DND-41 (cell line): ENCODE results near the gene GATAD2B.

Experiments used
- ATAC-seq: fragments of 200-7000 bp; cut with Tn5 transposase; 3 replicates; pipeline ENCODE4 v1.9.1; 2021; ENCODE audit warnings: low read depth; ENCODE audit not compliant: insufficient read depth
- DNase-seq: peaks from one replicate; pipeline ENCODE4 v3.0.0-alpha.2; 2020
- H2AFZ ChIP-seq: 2 replicates; pipeline ENCODE4 v1.6.0; 2012; ENCODE audit warnings: low read depth, low read length
- H3K27ac ChIP-seq: 2 replicates; pipeline ENCODE4 v1.5.1; 2012; ENCODE audit warnings: low read length, inconsistent platforms
- H3K27me3 ChIP-seq: fragments of 200-600 bp; sonication (generic); 2 replicates; pipeline ENCODE4 v1.6.0; 2012; ENCODE audit warnings: low read length, mild to moderate bottlenecking, inconsistent platforms; ENCODE audit not compliant: insufficient read depth, poor library complexity
- H3K36me3 ChIP-seq: 2 replicates; pipeline ENCODE4 v1.5.1; 2012; ENCODE audit warnings: low read length, inconsistent platforms; ENCODE audit not compliant: insufficient read depth
- H3K4me1 ChIP-seq: 2 replicates; pipeline ENCODE4 v1.5.1; 2012; ENCODE audit warnings: mild to moderate bottlenecking, low read length; ENCODE audit not compliant: insufficient read depth
- H3K4me2 ChIP-seq: 2 replicates; pipeline ENCODE4 v1.6.0; 2012; ENCODE audit warnings: mild to moderate bottlenecking, moderate library complexity, low read length, inconsistent platforms; ENCODE audit not compliant: insufficient read depth
- H3K4me3 ChIP-seq, 2 experiments: fragments of 200-600 bp in 1 of 2; shearing (Covaris generic) in 1 of 2; 2 replicates each; pipeline ENCODE4 v1.5.1; 2012 to 2016; ENCODE audit warnings: inconsistent platforms in 2 of 2, low read length in 2 of 2, mild to moderate bottlenecking in 2 of 2, low read depth in 1 of 2, moderate library complexity in 1 of 2
- H3K79me2 ChIP-seq: 2 replicates; pipeline ENCODE4 v1.6.0; 2012; ENCODE audit warnings: low read length, inconsistent platforms; ENCODE audit not compliant: insufficient read depth
- H3K9ac ChIP-seq: 2 replicates; pipeline ENCODE4 v1.6.0; 2012; ENCODE audit warnings: low read depth, mild to moderate bottlenecking, inconsistent platforms, low read length, moderate library complexity
- H3K9me3 ChIP-seq: 2 replicates; pipeline ENCODE4 v1.5.1; 2012; ENCODE audit warnings: low read length, moderate library complexity, mild to moderate bottlenecking, inconsistent platforms; ENCODE audit not compliant: insufficient read depth, severe bottlenecking
- H4K20me1 ChIP-seq: 2 replicates; pipeline ENCODE4 v1.6.0; 2012; ENCODE audit warnings: low read length; ENCODE audit not compliant: insufficient read depth
- EZH2 ChIP-seq: IDR thresholded peaks from 3 replicates; pipeline ENCODE4 v1.6.1; 2012; ENCODE audit warnings: borderline replicate concordance, low read depth, mild to moderate bottlenecking, moderate library complexity, low read length, inconsistent platforms; ENCODE audit not compliant: severe bottlenecking
- TF ChIP-seq, protein P1 (sequence below): IDR thresholded peaks from 2 replicates; pipeline ENCODE4 v1.5.1; 2012; ENCODE audit warnings: borderline replicate concordance, low read length, moderate library complexity, mild to moderate bottlenecking; ENCODE audit not compliant: poor library complexity, severe bottlenecking; ENCODE audit errors: extremely low read depth

Gene GATAD2B

DNA sequence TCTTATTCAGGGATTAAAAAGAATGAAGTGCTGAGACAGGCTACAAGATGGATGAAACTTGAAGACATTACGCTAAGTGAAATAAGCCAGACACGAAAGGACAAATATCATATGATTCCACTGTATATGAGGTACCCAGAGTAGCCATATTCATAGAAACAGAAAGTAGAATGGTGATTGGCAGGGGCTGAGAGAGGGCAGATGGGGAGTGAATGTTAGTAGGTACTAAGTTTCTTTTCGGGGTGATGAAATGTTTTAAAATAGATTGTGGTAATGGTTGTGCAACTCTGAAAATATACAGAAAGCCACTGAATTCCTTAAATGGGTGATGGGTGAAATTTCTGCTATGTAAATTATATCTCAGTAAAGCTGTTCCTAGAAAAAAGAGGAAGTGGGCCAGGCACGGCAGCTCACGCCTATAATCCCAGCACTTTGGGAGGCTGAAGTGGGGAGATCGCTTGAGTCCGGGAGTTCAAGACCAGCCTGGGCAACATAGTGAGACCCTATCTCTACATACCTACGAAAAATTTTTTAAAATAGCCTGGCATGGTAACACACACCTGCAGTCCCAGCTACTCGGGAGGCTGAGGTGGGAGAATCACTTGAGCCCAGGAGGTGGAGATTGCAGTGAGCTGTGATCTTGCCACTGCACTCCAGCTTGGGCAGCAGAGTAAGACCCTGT, 131.7 kb downstream of the GATAD2B start:
- H3K9me3 ChIP-seq = no peaks in the 10 kb centered on the region
- no peaks in the 10 kb centered on the region for H3K27me3 ChIP-seq
- H3K4me2 ChIP-seq = no peak overlapping the region
- no peak overlapping the region for H2AFZ ChIP-seq
- no peaks in the 10 kb centered on the region for H3K79me2 ChIP-seq
- H3K27ac ChIP-seq = no peak overlapping the region
- TF ChIP-seq, protein P1, sequence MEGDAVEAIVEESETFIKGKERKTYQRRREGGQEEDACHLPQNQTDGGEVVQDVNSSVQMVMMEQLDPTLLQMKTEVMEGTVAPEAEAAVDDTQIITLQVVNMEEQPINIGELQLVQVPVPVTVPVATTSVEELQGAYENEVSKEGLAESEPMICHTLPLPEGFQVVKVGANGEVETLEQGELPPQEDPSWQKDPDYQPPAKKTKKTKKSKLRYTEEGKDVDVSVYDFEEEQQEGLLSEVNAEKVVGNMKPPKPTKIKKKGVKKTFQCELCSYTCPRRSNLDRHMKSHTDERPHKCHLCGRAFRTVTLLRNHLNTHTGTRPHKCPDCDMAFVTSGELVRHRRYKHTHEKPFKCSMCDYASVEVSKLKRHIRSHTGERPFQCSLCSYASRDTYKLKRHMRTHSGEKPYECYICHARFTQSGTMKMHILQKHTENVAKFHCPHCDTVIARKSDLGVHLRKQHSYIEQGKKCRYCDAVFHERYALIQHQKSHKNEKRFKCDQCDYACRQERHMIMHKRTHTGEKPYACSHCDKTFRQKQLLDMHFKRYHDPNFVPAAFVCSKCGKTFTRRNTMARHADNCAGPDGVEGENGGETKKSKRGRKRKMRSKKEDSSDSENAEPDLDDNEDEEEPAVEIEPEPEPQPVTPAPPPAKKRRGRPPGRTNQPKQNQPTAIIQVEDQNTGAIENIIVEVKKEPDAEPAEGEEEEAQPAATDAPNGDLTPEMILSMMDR = no peak
- TF ChIP-seq EZH2 = no peak
- peaks cover 3% of the 10 kb centered on the region; the same call in 1 of the 2 replicates for H3K4me1 ChIP-seq
- no peak overlapping the region for H3K9ac ChIP-seq
- ATAC-seq (peak; percentile 65), DNase-seq (no peak)
- H3K36me3 ChIP-seq = no peaks in the 10 kb centered on the region
- no peaks in the 10 kb centered on the region for H4K20me1 ChIP-seq
- H3K4me3 ChIP-seq = no peak overlapping the region

GRCh38 chr1:153790313-153790965, 132.3 kb downstream of the GATAD2B start:
- Histone ChIP-seq H3K9ac (no peak overlapping the region), H3K4me1 (peaks cover 3% of the 10 kb centered on the region; the same call in 1 of the 2 replicates), H3K27me3 (no peaks in the 10 kb centered on the region), H3K9me3 (no peaks in the 10 kb centered on the region), H3K79me2 (no peaks in the 10 kb centered on the region), H3K36me3 (no peaks in the 10 kb centered on the region), H3K27ac (no peak overlapping the region), H4K20me1 (no peaks in the 10 kb centered on the region), H2AFZ (no peak overlapping the region), H3K4me2 (no peak overlapping the region), H3K4me3 (no peak overlapping the region)
- DNase-seq = no peak
- ATAC-seq = no peak
- no peak for TF ChIP-seq EZH2
- TF ChIP-seq, protein P1 = no peak

- Histone ChIP-seq H3K79me2 (no peaks in the 10 kb centered on the region), H3K4me1 (peaks cover 3% of the 10 kb centered on the region; the same call in 1 of the 2 replicates), H3K36me3 (no peaks in the 10 kb centered on the region), H3K9ac (no peak overlapping the region), H3K27me3 (no peaks in the 10 kb centered on the region), H3K9me3 (no peaks in the 10 kb centered on the region), H3K27ac (no peak overlapping the region), H4K20me1 (no peaks in the 10 kb centered on the region), H2AFZ (no peak overlapping the region), H3K4me2 (no peak overlapping the region), H3K4me3 (no peak overlapping the region)
- TF ChIP-seq, protein P1 = no peak
- TF ChIP-seq EZH2 = no peak
- peak; percentile 37 for DNase-seq
- peak; percentile 57 for ATAC-seq
Observed at GRCh38 chr1:153789478-153790034, 133.2 kb downstream of the GATAD2B start.
